H1 (cell line): Measurements from ENCODE around the gene ZNG1B. TPM values are rescaled to one million over a fixed set of nuclear protein-coding genes. Genes with fewer than 3 reads are reported as not detected.
"Not testable (repeated sequence)": the region's sequence is repeated elsewhere in the genome, so short reads cannot be mapped to it uniquely, and the experiment has no call there.

Experiments used
- CTCF ChIA-PET: fragments of 300-600 bp; sonication (Branson Sonifier 250); formaldehyde crosslinking; loops from one replicate; lab custom pipeline; 2021; ENCODE audit not compliant: partially characterized antibody; lab: Charles Lee
- POLR2A ChIA-PET: fragments of 300-600 bp; sonication (Branson Sonifier 250); formaldehyde crosslinking; loops from one replicate; lab custom pipeline; 2021; ENCODE audit warnings: inconsistent platforms; ENCODE audit not compliant: partially characterized antibody; lab: Charles Lee
- DNase-seq, 2 experiments: peaks; one replicate each; pipeline versions ENCODE4 v3.0.0 to v3.0.0-alpha.2; 2010 to 2022; ENCODE audit warnings: low spot score in 2 of 2, low read depth in 1 of 2, mixed read lengths in 1 of 2
- FAIRE-seq: peaks from 2 replicates; lab custom pipeline; 2011; peaks lifted over from hg19 to GRCh38; lab: Jason Lieb, UNC
- H2AFZ ChIP-seq: 2 replicates; pipeline ENCODE4 v1.8.1; 2012; ENCODE audit warnings: low read length, inconsistent platforms
- H2AK5ac ChIP-seq: 2 replicates; pipeline ENCODE4 v1.6.1; 2013; ENCODE audit warnings: low read depth, low read length
- H2BK120ac ChIP-seq: replicated peaks from 2 replicates; pipeline ENCODE3; 2013; ENCODE audit warnings: low read depth, low read length, inconsistent platforms
- H2BK12ac ChIP-seq: 2 replicates; pipeline ENCODE4 v1.6.1; 2013; ENCODE audit warnings: low read depth, low read length
- H2BK15ac ChIP-seq: 2 replicates; pipeline ENCODE4 v1.6.1; 2013; ENCODE audit warnings: low read length
- H2BK20ac ChIP-seq: 2 replicates; pipeline ENCODE4 v1.6.1; 2013; ENCODE audit warnings: low read length
- H2BK5ac ChIP-seq: 2 replicates; pipeline ENCODE4 v1.6.1; 2013; ENCODE audit warnings: low read depth, low read length
- H3K14ac ChIP-seq: 2 replicates; pipeline ENCODE4 v1.6.1; 2013; ENCODE audit warnings: inconsistent platforms; ENCODE audit not compliant: insufficient read length
- H3K18ac ChIP-seq: 2 replicates; pipeline ENCODE4 v1.6.1; 2013; ENCODE audit warnings: low read length; ENCODE audit errors: extremely low read depth
- H3K23ac ChIP-seq: 2 replicates; pipeline ENCODE4 v1.6.1; 2013; ENCODE audit warnings: inconsistent platforms; ENCODE audit not compliant: insufficient read length
- H3K23me2 ChIP-seq: 2 replicates; pipeline ENCODE4 v1.6.1; 2013; ENCODE audit warnings: low read depth, low read length
- H3K27ac ChIP-seq: 2 replicates; pipeline ENCODE4 v1.6.1; 2011; ENCODE audit warnings: low read depth, low read length, inconsistent platforms
- H3K27me3 ChIP-seq, 4 experiments: replicated peaks in 1 of 4; 1 replicate in 1 of 4; 2 replicates in 3 of 4; pipeline versions ENCODE4 v1.6.1 to v1.8.1; 2011 to 2013; ENCODE audit warnings: low read length in 3 of 4, mild to moderate bottlenecking in 3 of 4, inconsistent platforms in 2 of 4, mixed read lengths in 2 of 4, moderate library complexity in 1 of 4; ENCODE audit not compliant: control insufficient read depth in 3 of 4, insufficient read depth in 3 of 4; ENCODE audit errors: extremely low read depth in 1 of 4
- H3K36me3 ChIP-seq, 4 experiments: 2 replicates each; pipeline versions ENCODE4 v1.6.1 to v1.8.1; 2011 to 2013; ENCODE audit warnings: mild to moderate bottlenecking in 4 of 4, low read length in 3 of 4, moderate library complexity in 2 of 4, control low read depth in 1 of 4, inconsistent platforms in 1 of 4; ENCODE audit not compliant: insufficient read depth in 4 of 4, control insufficient read depth in 2 of 4
- H3K4ac ChIP-seq: replicated peaks from 2 replicates; pipeline ENCODE3; 2013; ENCODE audit warnings: low read length, low read depth, mixed read lengths, inconsistent platforms; ENCODE audit not compliant: insufficient read length
- H3K4me1 ChIP-seq, 4 experiments: replicated peaks in 1 of 4; 1 replicate in 1 of 4; 2 replicates in 3 of 4; pipeline versions ENCODE4 v1.6.1 to v1.8.1; 2011 to 2013; ENCODE audit warnings: low read length in 3 of 4, inconsistent platforms in 2 of 4, mixed read lengths in 1 of 4; ENCODE audit not compliant: insufficient read depth in 4 of 4, control insufficient read depth in 3 of 4
- H3K4me2 ChIP-seq, 2 experiments: 2 replicates each; pipeline versions ENCODE4 v1.6.1 to v1.8.1; 2011 to 2013; ENCODE audit warnings: low read depth in 2 of 2, low read length in 2 of 2, control low read depth in 1 of 2, inconsistent platforms in 1 of 2, mild to moderate bottlenecking in 1 of 2; ENCODE audit not compliant: insufficient read depth in 1 of 2
- H3K4me3 ChIP-seq, 4 experiments: fragments of 200-600, 300-600 bp in 1 of 4; sonication (generic), shearing (Covaris generic), sonication (Bioruptor Twin) in 1 of 4; 2 replicates each; pipeline versions ENCODE4 v1.5.1 to v1.8.1; 2011 to 2016; ENCODE audit warnings: low read length in 4 of 4, low read depth in 3 of 4, control low read depth in 2 of 4, inconsistent platforms in 2 of 4, mild to moderate bottlenecking in 2 of 4, mixed read lengths in 1 of 4, moderate library complexity in 1 of 4; ENCODE audit not compliant: insufficient read depth in 2 of 4; ENCODE audit errors: extremely low read depth in 1 of 4
- H3K56ac ChIP-seq: replicated peaks from 2 replicates; pipeline ENCODE3; 2013; ENCODE audit warnings: low read depth, mild to moderate bottlenecking, mixed read lengths, low read length, inconsistent platforms; ENCODE audit not compliant: insufficient read length
- H3K79me1 ChIP-seq: 2 replicates; pipeline ENCODE4 v1.6.1; 2013; ENCODE audit warnings: low read depth, low read length, control low read depth
- H3K79me2 ChIP-seq, 2 experiments: 2 replicates each; pipeline versions ENCODE4 v1.6.1 to v1.8.1; 2012 to 2013; ENCODE audit warnings: low read length in 2 of 2, mild to moderate bottlenecking in 2 of 2, inconsistent platforms in 1 of 2; ENCODE audit not compliant: insufficient read depth in 2 of 2, control insufficient read depth in 1 of 2
- H3K9ac ChIP-seq, 4 experiments: replicated peaks in 1 of 4; 1 replicate in 1 of 4; 2 replicates in 3 of 4; pipeline versions ENCODE4 v1.6.1 to v1.8.1; 2011 to 2013; ENCODE audit warnings: low read depth in 3 of 4, low read length in 3 of 4, control low read depth in 2 of 4, mild to moderate bottlenecking in 2 of 4, moderate library complexity in 2 of 4, inconsistent platforms in 1 of 4; ENCODE audit errors: extremely low read depth in 1 of 4
- H3K9me3 ChIP-seq, 2 experiments: 2 replicates each; pipeline versions ENCODE4 v1.6.1 to v1.8.1; 2012 to 2013; ENCODE audit warnings: mild to moderate bottlenecking in 2 of 2, moderate library complexity in 2 of 2, control low read depth in 1 of 2, inconsistent platforms in 1 of 2, low read depth in 1 of 2, low read length in 1 of 2, mixed read lengths in 1 of 2; ENCODE audit not compliant: insufficient read depth in 2 of 2
- H4K20me1 ChIP-seq, 2 experiments: replicated peaks in 1 of 2; 2 replicates each; pipeline versions ENCODE3 to v1.8.1; 2011 to 2013; ENCODE audit warnings: inconsistent platforms in 2 of 2, low read length in 2 of 2, mild to moderate bottlenecking in 1 of 2; ENCODE audit not compliant: insufficient read depth in 2 of 2, control insufficient read depth in 1 of 2
- H4K5ac ChIP-seq: 2 replicates; pipeline ENCODE4 v1.6.1; 2013; ENCODE audit warnings: low read length, low read depth, mixed read lengths, inconsistent platforms; ENCODE audit not compliant: insufficient read length
- H4K8ac ChIP-seq: 2 replicates; pipeline ENCODE4 v1.8.0; 2013; ENCODE audit warnings: mild to moderate bottlenecking, moderate library complexity, low read length, inconsistent platforms; ENCODE audit not compliant: insufficient read depth; ENCODE audit errors: extremely low read depth
- H4K91ac ChIP-seq: replicated peaks from 2 replicates; pipeline ENCODE3; 2013; ENCODE audit warnings: low read length, mixed read lengths, inconsistent platforms; ENCODE audit not compliant: insufficient read length
- WGBS, 2 experiments: shearing (Covaris generic) in 1 of 2; methylation state at CpG; one replicate each; pipeline versions ENCODE4 v1.1.6 to v1.1.7; 2013 to 2015; ENCODE audit warnings: low lambda C conversion rate in 2 of 2, mixed read lengths in 2 of 2, inconsistent platforms in 1 of 2, low coverage in 1 of 2, missing lambda C conversion rate in 1 of 2; ENCODE audit not compliant: insufficient replicate concordance in 2 of 2, insufficient coverage in 1 of 2, insufficient read length in 1 of 2; ENCODE audit errors: extremely low coverage in 1 of 2, missing lambda C conversion rate in 1 of 2; 5-methylcytosine and 5-hydroxymethylcytosine counted together
- polyA plus RNA-seq, 7 experiments: library from polyadenylated mRNA; depleted of rRNA in 3 of 7; stranded (reverse) in 5 of 7; unstranded in 2 of 7; fragments of >200 nt in 5 of 7; fragments of 200-250 nt in 2 of 7; gene quantifications; 1 replicate in 5 of 7; 2 replicates in 1 of 7; 4 replicates in 1 of 7; pipeline versions ENCODE4 v1.2.1 to v1.2.3, GENCODE V29; 2011 to 2013; ENCODE audit warnings: missing spikeins in 2 of 7, mixed read lengths in 2 of 7
- total RNA-seq: library from RNA; stranded (reverse); fragmentation: NEBNext Ultra II Directional; extraction: Animal tissue kit (Norgen Biotek cat#: 25700); gene quantifications from 2 replicates; pipeline ENCODE4 v1.2.1, GENCODE V29; 2021

The ZNG1B gene
- total and polyA plus RNA-seq, 2 of the 8 experiments (the other 6 are each of a cell fraction or from before 2014, with no cell fraction given) = 12.8 to 32.7 TPM

- POLR2A ChIA-PET = not testable (repeated sequence)
These were observed 90.0 kb downstream of the ZNG1B start for GRCh38 chr2:113527350-113528045.

GRCh38 chr2:113528126-113528525 is 90.6 kb downstream of the ZNG1B start:
- H2BK12ac ChIP-seq, H3K27me3 ChIP-seq, H3K4me1 ChIP-seq, H2BK5ac ChIP-seq, H2AK5ac ChIP-seq, H2AFZ ChIP-seq, H4K5ac ChIP-seq, H3K4me3 ChIP-seq, H3K23ac ChIP-seq, FAIRE-seq, DNase-seq, H3K36me3 ChIP-seq, H3K4ac ChIP-seq, H2BK20ac ChIP-seq, H4K91ac ChIP-seq, H3K18ac ChIP-seq, POLR2A ChIA-PET, H3K27ac ChIP-seq, H4K20me1 ChIP-seq, H3K79me2 ChIP-seq, H3K4me2 ChIP-seq, H3K23me2 ChIP-seq, CTCF ChIA-PET, H3K56ac ChIP-seq, H3K79me1 ChIP-seq, H3K9me3 ChIP-seq, H2BK15ac ChIP-seq, H4K8ac ChIP-seq, H2BK120ac ChIP-seq, H3K9ac ChIP-seq, H3K14ac ChIP-seq: not testable (repeated sequence)
- WGBS, 2 experiments = 64% methylated on average over 3 of the region's 5 CpGs; no CpG with 5 or more reads in 1 of the 2 experiments

More at GRCh38 chr2:113527350-113528045, 90.0 kb downstream of the ZNG1B start:
- H3K79me1 ChIP-seq, H3K79me2 ChIP-seq, H2BK5ac ChIP-seq, DNase-seq, CTCF ChIA-PET, H3K18ac ChIP-seq, H4K8ac ChIP-seq, H4K91ac ChIP-seq, H2AFZ ChIP-seq, H2BK15ac ChIP-seq, H2BK120ac ChIP-seq, H2AK5ac ChIP-seq, H3K4ac ChIP-seq, H2BK20ac ChIP-seq, H3K9me3 ChIP-seq, H3K23ac ChIP-seq, H3K27ac ChIP-seq, H3K9ac ChIP-seq, H3K56ac ChIP-seq, H3K23me2 ChIP-seq, H4K20me1 ChIP-seq, H3K14ac ChIP-seq, H2BK12ac ChIP-seq, H3K27me3 ChIP-seq, H3K4me1 ChIP-seq, FAIRE-seq, H3K4me3 ChIP-seq, H3K4me2 ChIP-seq, H3K36me3 ChIP-seq, H4K5ac ChIP-seq: not testable (repeated sequence)
- 13% methylated on average over 3 of the region's 12 CpGs; no CpG with 5 or more reads in 1 of the 2 experiments for WGBS, 2 experiments
